Measurements from ENCODE around the gene CITED1. TPM values are rescaled to one million over a fixed set of nuclear protein-coding genes. Genes with fewer than 3 reads are reported as not detected.

CITED1 gene
- total and polyA plus RNA-seq, 7 donors, result 0.19 to 2.3 (median 0.78) TPM; not detected in 3

DNA sequence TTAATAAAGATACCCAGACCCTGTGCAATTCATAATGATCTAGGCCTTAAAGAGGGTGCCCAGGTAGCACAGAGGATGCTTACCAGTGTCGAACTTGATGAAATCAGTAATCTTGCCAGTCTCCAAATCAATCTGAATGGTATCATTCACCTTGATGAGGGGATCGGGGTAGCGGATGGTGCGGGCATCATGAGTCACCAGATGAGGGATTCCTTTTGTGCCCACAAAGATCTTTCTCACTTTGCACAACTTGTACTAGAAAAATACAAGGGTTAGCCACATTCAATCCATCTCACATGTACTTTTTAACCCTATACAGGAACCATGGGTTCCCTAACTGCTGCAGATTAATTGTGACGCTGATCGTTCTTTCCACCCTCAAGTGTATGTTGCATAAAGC is 32.0 kb downstream of the CITED1 start:
- H3K27me3 ChIP-seq (ENCODE audit: insufficient read depth in 3 of 3, low read length in 2 of 3), result no peaks in the 10 kb centered on the region
- DNase-seq (no peak), ATAC-seq (no peak)
- H3K27ac ChIP-seq, result no peak overlapping the region
- H3K9me3 ChIP-seq, result no peaks in the 10 kb centered on the region
- H3K4me3 ChIP-seq, result no peak overlapping the region
- 80 to 93% (median 87%) methylated on average over 6 of the region's 6 CpGs for WGBS, 3 donors
- peaks cover 9% of the 10 kb centered on the region for H3K4me1 ChIP-seq
- peaks cover 10 to 75% of the 10 kb centered on the region in 2 donors for H3K36me3 ChIP-seq (ENCODE audit: insufficient read depth in 1 of 2, low read depth in 1 of 2)
- intact Hi-C loops (cut with DNase I), result no loop called here
- TF ChIP-seq, protein P1, sequence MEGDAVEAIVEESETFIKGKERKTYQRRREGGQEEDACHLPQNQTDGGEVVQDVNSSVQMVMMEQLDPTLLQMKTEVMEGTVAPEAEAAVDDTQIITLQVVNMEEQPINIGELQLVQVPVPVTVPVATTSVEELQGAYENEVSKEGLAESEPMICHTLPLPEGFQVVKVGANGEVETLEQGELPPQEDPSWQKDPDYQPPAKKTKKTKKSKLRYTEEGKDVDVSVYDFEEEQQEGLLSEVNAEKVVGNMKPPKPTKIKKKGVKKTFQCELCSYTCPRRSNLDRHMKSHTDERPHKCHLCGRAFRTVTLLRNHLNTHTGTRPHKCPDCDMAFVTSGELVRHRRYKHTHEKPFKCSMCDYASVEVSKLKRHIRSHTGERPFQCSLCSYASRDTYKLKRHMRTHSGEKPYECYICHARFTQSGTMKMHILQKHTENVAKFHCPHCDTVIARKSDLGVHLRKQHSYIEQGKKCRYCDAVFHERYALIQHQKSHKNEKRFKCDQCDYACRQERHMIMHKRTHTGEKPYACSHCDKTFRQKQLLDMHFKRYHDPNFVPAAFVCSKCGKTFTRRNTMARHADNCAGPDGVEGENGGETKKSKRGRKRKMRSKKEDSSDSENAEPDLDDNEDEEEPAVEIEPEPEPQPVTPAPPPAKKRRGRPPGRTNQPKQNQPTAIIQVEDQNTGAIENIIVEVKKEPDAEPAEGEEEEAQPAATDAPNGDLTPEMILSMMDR (IDR thresholded peaks at IDR 0.05), result no peak

DNA sequence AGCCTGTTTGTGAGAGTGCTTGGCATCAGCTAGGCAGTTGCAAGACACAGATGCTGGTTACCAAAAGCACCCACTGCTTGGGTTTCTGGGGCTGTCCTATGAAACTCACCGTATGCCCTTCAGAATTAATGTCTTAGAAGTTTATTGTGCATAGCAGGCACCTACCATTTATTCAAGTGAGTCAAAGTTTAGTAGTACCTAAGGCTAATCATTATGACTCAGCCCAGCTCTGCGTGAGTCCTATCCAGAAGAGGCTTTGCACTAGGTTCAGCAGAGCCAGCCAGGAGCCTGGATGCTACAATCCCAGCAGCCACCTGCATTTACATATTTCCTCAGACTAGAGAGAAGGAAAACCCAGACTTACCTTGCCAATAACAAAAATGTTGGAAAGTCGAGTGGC is 32.8 kb downstream of the CITED1 start:
- peaks cover 9% of the 10 kb centered on the region for H3K4me1 ChIP-seq
- H3K36me3 ChIP-seq (ENCODE audit: insufficient read depth in 1 of 2, low read depth in 1 of 2), result peaks cover 10 to 84% of the 10 kb centered on the region in 2 donors
- no peak for DNase-seq
- no peak overlapping the region for H3K27ac ChIP-seq
- ATAC-seq, result no peak
- TF ChIP-seq, protein P1 (IDR thresholded peaks at IDR 0.05), result no peak
- 61 to 83% (median 80%) methylated on average over 3 of the region's 3 CpGs for WGBS, 3 donors
- no peaks in the 10 kb centered on the region for H3K27me3 ChIP-seq (ENCODE audit: insufficient read depth in 3 of 3, low read length in 2 of 3)
- intact Hi-C loops (cut with DNase I), result no loop called here
- H3K9me3 ChIP-seq, result no peaks in the 10 kb centered on the region
- no peak overlapping the region for H3K4me3 ChIP-seq

DNA sequence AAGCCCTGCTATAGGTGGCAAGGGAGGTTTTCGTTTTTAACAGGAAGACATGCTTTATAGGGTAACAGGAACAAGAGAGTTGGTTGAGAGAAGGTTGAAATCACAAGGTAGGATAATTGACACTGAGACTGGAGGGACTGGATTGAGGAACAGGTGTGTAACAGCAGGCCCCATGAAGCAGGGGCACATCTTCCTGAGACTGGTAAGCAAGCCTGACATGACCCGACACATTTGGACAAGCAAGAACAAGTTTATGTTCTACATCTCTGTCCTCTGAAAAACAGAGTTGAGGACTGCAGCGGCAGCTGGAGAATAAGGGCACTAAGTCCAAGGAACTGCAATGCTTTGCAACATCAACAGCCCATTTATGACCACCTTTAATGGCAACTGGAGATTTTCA is 33.9 kb downstream of the CITED1 start:
- WGBS, 3 donors, result 79 to 83% (median 79%) methylated on average over 3 of the region's 3 CpGs
- TF ChIP-seq, protein P1 (IDR thresholded peaks at IDR 0.05), result no peak

DNA sequence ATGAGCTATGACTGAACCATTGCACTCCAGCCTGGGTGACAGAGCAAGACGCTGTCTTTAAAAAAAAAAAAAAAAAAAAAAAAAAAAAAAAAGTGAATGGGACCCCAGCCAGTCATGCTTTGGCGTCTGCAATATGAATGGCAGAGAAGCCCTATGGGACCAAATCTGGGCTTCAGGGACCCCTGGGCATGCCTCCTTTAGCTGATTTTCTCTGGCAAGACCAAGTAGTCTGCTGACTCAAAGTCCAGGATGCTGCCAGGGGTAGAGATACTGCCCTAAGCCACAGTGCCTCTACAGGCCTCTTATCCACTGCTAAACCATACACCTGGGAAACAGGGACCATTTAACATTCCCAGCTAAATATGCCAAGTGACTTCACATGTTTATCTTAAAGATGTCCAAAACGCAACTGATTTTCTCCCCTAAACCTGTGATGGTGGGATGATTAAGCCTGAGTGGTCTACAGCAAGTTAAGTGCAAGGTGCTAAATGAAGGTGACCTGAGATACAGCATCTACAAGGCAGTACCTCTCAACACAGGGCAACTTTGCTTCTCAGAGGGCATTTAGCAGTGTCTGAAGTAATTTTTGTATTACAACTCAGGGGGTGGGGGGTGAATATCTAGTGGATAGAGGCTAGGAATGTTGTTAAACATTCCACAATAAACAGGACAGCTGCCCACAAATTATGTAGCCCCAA is 34.5 kb downstream of the CITED1 start:
- H3K36me3 ChIP-seq (ENCODE audit: insufficient read depth in 1 of 2, low read depth in 1 of 2), result peaks cover 10 to 91% of the 10 kb centered on the region in 2 donors
- TF ChIP-seq, protein P1 (IDR thresholded peaks at IDR 0.05), result no peak
- peak in 1 of 4 donors; percentile 47 for ATAC-seq
- 40 to 61% (median 46%) methylated on average over 2 to 3 of the region's 3 CpGs for WGBS, 3 donors
- peak overlapping the region; percentile 2 for H3K27ac ChIP-seq
- DNase-seq, result no peak
- H3K4me3 ChIP-seq, result no peak overlapping the region
- H3K4me1 ChIP-seq, result peaks cover 9% of the 10 kb centered on the region
- intact Hi-C loops (cut with DNase I), result no loop called here
- H3K27me3 ChIP-seq (ENCODE audit: insufficient read depth in 3 of 3, low read length in 2 of 3), result no peaks in the 10 kb centered on the region
- no peaks in the 10 kb centered on the region for H3K9me3 ChIP-seq

More for the DNA sequence above, 33.9 kb downstream of the CITED1 start:
- Histone ChIP-seq H3K4me3 (no peak overlapping the region), H3K4me1 (peaks cover 9% of the 10 kb centered on the region), H3K27me3 (ENCODE audit: insufficient read depth in 3 of 3, low read length in 2 of 3) (no peaks in the 10 kb centered on the region), H3K36me3 (ENCODE audit: insufficient read depth in 1 of 2, low read depth in 1 of 2) (peaks cover 10 to 91% of the 10 kb centered on the region in 2 donors), H3K27ac (no peak overlapping the region), H3K9me3 (no peaks in the 10 kb centered on the region)
- intact Hi-C loops (cut with DNase I), result no loop called here
- ATAC-seq (no peak), DNase-seq (no peak)

All from psoas muscle (tissue), 8 donors.